ACC112 (cell line): Measurements from ENCODE around the gene PELO.

Experiments used
- H2AFZ ChIP-seq: fragments of 200-600 bp; sonication (generic); one replicate; pipeline ENCODE4 v1.6.0; 2017; ENCODE audit warnings: antibody characterized with exemption, low read length; ENCODE audit not compliant: unreplicated experiment
- H3K27ac ChIP-seq: fragments of 200-600 bp; sonication (generic); 2 replicates; pipeline ENCODE4 v1.5.1; 2014; ENCODE audit warnings: low read depth, mild to moderate bottlenecking, antibody characterized with exemption, low read length, moderate library complexity
- H3K27me3 ChIP-seq: fragments of 200-600 bp; sonication (generic); 2 replicates; pipeline ENCODE4 v1.6.1; 2014; ENCODE audit warnings: mild to moderate bottlenecking, antibody characterized with exemption, low read length, moderate library complexity, mixed read lengths; ENCODE audit not compliant: insufficient read depth
- H3K36me3 ChIP-seq: fragments of 200-600 bp; sonication (generic); 2 replicates; pipeline ENCODE4 v1.6.1; 2016; ENCODE audit warnings: mild to moderate bottlenecking, antibody characterized with exemption, low read length, moderate library complexity, mixed read lengths; ENCODE audit not compliant: insufficient read depth
- H3K4me1 ChIP-seq: fragments of 200-600 bp; sonication (generic); one replicate; pipeline ENCODE4 v1.6.1; 2016; ENCODE audit warnings: low read length, mixed read lengths; ENCODE audit not compliant: insufficient read depth, unreplicated experiment, control insufficient read depth
- H3K4me3 ChIP-seq: fragments of 200-600 bp; sonication (generic); 2 replicates; pipeline ENCODE4 v1.5.1; 2014; ENCODE audit warnings: mild to moderate bottlenecking, low read depth, low read length
- H3K79me2 ChIP-seq: fragments of 200-600 bp; sonication (generic); one replicate; pipeline ENCODE4 v1.6.0; 2016; ENCODE audit warnings: low read length; ENCODE audit not compliant: control insufficient read depth, unreplicated experiment, insufficient read depth

Gene PELO

DNA sequence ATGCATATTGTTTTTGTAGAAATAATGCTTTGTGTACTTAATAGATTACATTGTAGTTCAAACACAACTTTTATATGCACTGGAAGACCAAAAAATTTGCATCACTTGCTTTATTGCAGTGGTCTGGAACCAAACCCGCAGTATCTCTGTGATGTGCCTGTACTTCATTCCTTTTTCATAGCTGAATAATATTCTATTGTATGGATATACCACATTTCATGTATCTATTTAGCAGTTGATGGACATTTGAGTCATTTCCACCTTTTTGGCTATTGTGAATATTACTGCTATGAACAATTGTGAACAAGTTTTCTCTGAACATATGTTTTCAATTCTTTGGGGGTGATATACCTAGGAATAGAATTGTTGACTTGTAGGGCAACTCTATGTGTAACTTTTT lies 40.1 kb downstream of the PELO start:
- H3K4me3 ChIP-seq, result no peak overlapping the region
- no peaks in the 10 kb centered on the region for H3K27me3 ChIP-seq
- H3K36me3 ChIP-seq, result no peaks in the 10 kb centered on the region
- no peaks in the 10 kb centered on the region for H3K79me2 ChIP-seq
- H3K4me1 ChIP-seq, result peaks cover 12% of the 10 kb centered on the region
- no peak overlapping the region for H3K27ac ChIP-seq
- H2AFZ ChIP-seq, result no peak overlapping the region

DNA sequence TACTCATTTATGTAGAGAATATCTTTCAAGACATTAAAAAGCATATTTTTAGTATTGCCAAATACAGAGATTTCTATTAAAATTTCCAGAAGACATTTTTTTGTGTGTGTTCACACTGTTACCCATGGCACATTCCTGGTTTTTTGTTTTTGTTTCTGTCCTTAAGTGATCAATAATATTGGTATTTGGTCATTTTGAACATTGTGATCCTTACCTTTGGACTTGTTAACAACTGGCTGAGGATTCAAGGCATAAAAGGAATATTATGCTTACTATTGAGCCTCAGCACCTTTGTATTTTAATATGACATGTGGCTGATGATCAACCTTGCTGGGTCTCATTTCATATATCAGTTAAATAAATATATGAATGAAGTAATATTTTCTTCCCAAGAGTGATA lies 41.9 kb downstream of the PELO start:
- Histone ChIP-seq H3K36me3 (no peaks in the 10 kb centered on the region), H3K79me2 (no peaks in the 10 kb centered on the region), H3K4me3 (no peak overlapping the region), H3K4me1 (peaks cover 12% of the 10 kb centered on the region), H3K27me3 (no peaks in the 10 kb centered on the region), H3K27ac (no peak overlapping the region), H2AFZ (no peak overlapping the region)

DNA sequence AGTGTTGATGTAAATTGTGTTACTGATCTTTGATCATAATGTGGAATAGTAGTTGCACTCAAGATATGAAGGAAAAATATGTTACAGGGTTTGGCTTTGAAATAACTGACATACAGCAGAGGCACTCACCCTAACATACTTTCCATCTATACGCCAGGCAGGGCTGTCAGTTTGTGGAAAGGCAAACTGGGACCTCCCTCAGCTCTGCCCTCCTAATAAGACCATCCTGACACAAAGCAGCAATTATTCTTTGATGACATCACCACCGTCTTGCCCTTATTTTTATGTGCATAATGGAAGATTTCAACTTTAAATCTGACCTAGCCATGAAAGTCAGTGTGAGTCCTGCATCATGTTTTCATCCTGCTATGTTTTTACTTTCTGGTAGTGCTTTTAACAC lies 42.9 kb downstream of the PELO start:
- no peak overlapping the region for H3K27ac ChIP-seq
- no peaks in the 10 kb centered on the region for H3K79me2 ChIP-seq
- H3K4me1 ChIP-seq, result peaks cover 12% of the 10 kb centered on the region
- no peak overlapping the region for H3K4me3 ChIP-seq
- H3K27me3 ChIP-seq, result no peaks in the 10 kb centered on the region
- H3K36me3 ChIP-seq, result no peaks in the 10 kb centered on the region
- H2AFZ ChIP-seq, result no peak overlapping the region

DNA sequence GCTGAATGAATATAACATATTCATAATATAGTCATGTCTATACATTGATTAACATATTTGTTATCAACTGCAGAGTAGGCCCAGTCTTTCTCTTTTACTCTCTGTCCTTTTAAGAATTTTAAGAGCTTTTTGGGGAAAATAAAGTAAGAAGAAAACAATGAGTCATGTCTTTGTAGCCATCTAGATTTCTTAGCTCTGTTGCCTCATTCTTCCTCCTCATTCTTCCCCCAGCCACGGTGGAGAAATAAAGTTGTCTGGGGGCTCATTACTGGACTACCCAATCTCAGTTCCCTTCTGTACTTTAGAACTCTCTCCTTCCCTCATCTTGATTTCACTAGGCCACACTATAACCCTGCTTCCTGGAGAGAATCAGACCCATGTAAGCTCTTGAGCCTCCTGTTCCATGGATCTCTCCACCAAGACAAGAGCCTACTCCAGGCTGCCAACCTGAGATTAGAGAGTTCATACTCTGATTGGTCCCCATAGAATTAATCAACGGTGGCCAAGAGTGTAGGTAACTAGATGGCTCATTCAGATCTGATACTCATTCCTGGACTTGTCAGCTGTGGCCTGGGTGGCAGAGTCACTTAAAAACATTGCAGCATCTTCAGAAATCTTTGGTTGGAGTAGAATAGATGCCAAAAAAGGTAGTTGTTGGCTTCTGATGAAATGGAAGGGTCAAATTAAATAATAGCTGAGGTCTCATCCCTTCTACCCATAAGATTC lies 44.2 kb downstream of the PELO start:
- Histone ChIP-seq H3K36me3 (no peaks in the 10 kb centered on the region), H3K79me2 (no peaks in the 10 kb centered on the region), H3K4me1 (peaks cover 13% of the 10 kb centered on the region), H3K27ac (no peak overlapping the region), H3K27me3 (no peaks in the 10 kb centered on the region), H2AFZ (no peak overlapping the region), H3K4me3 (no peak overlapping the region)

DNA sequence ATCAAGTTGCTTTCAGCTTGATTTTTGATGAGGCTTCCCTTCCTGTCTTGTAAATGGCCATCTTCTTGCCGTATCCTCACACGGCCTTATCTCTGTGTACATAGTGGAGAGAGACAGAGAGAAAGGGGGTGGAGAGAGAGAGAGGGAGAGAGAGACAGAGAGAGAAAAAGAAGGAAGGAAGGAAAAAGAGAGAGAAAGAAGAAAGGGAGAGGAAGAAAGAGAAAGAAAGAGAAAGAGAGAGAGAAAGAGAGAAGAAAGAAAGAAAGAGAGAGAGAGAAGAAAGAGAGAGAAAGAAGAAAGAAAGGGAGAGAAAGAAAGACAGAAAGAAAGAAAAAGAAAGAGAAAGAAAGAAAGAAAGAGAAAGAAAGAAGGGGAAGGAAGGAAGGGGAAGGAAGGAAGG lies 46.6 kb downstream of the PELO start:
- Histone ChIP-seq H2AFZ (no peak overlapping the region), H3K79me2 (no peaks in the 10 kb centered on the region), H3K4me3 (no peak overlapping the region), H3K36me3 (no peaks in the 10 kb centered on the region), H3K27me3 (no peaks in the 10 kb centered on the region), H3K4me1 (peaks cover 32% of the 10 kb centered on the region), H3K27ac (no peak overlapping the region)

DNA sequence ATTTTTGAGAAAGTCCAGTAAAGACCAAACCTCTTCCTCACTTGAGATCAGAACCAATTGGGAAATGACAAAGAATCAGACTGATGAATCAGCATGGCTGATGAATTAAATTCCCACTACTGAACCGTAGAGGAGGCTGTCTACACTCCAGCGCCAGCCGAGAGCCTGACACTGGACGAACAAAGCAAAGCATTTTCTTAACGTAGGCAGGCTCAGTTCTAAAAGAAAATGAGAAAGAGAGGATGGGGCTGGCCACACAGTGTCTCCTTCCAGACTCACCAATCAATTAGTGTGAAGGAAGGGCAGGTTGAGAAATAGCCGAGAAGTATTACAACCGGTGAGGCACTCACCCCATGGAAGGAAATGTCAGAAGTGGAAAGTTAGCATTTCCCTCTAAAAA lies 49.4 kb downstream of the PELO start:
- Histone ChIP-seq H3K4me3 (peak overlapping the region; percentile 34; the same call in 1 of the 2 replicates), H2AFZ (no peak overlapping the region), H3K27ac (peak overlapping the region; percentile 70), H3K27me3 (no peaks in the 10 kb centered on the region), H3K36me3 (no peaks in the 10 kb centered on the region), H3K4me1 (peaks cover 31% of the 10 kb centered on the region), H3K79me2 (peaks cover 3% of the 10 kb centered on the region)
